ENCODE data around the gene MC1R.
"Not testable (repeated sequence)": the region's sequence is repeated elsewhere in the genome, so short reads cannot be mapped to it uniquely, and the experiment has no call there.

Gene MC1R

GRCh38 chr16:89935620-89936019 lies 17.0 kb downstream of the MC1R start:
- not testable (repeated sequence) for DNase-seq

GRCh38 chr16:89936034-89936433 lies 17.4 kb downstream of the MC1R start:
- no peak for DNase-seq

GRCh38 chr16:89936508-89936907 lies 17.8 kb downstream of the MC1R start:
- no peak for DNase-seq

- no peak for DNase-seq
Observed at GRCh38 chr16:89936981-89937380, 18.3 kb downstream of the MC1R start.

- DNase-seq, result no peak
Observed at GRCh38 chr16:89938175-89938885, 19.7 kb downstream of the MC1R start.

- DNase-seq, result no peak
Observed at GRCh38 chr16:89944773-89945172, 26.1 kb downstream of the MC1R start.

GRCh38 chr16:89945654-89946053 lies 27.0 kb downstream of the MC1R start:
- DNase-seq, result peak in 1 of 3 experiments; percentile 6

- DNase-seq, result no peak
Observed at GRCh38 chr16:89946515-89946914, 27.9 kb downstream of the MC1R start.

- DNase-seq, result no peak
Observed at GRCh38 chr16:89949121-89949742, 30.6 kb downstream of the MC1R start.

- DNase-seq, result no peak
Observed at GRCh38 chr16:89949756-89950155, 31.1 kb downstream of the MC1R start.

- no peak for DNase-seq
Observed at GRCh38 chr16:89951509-89951908, 32.8 kb downstream of the MC1R start.

GRCh38 chr16:89952049-89952448 lies 33.4 kb downstream of the MC1R start:
- DNase-seq, result no peak

- no peak for DNase-seq
Observed at GRCh38 chr16:89952551-89952950, 33.9 kb downstream of the MC1R start.

GRCh38 chr16:89953671-89954406 lies 35.2 kb downstream of the MC1R start:
- DNase-seq, result no peak

- DNase-seq, result no peak
Observed at GRCh38 chr16:89954462-89954861, 35.8 kb downstream of the MC1R start.

GRCh38 chr16:89955001-89955685 lies 36.5 kb downstream of the MC1R start:
- no peak for DNase-seq

- DNase-seq, result no peak
Observed at GRCh38 chr16:89956505-89957215, 38.0 kb downstream of the MC1R start.

GRCh38 chr16:89957216-89957785 lies 38.6 kb downstream of the MC1R start:
- no peak for DNase-seq

- peak in 1 of 3 experiments; percentile 5 for DNase-seq
Observed at GRCh38 chr16:89958068-89958467, 39.4 kb downstream of the MC1R start.

- no peak for DNase-seq
Observed at GRCh38 chr16:89958596-89958995, 39.9 kb downstream of the MC1R start.

- DNase-seq, result peak in 1 of 3 experiments; percentile 11
Observed at GRCh38 chr16:89960966-89961365, 42.3 kb downstream of the MC1R start.

GRCh38 chr16:89961920-89962319 lies 43.3 kb downstream of the MC1R start:
- DNase-seq, result no peak
